Measurements from ENCODE around the gene C1orf74.
A peak's percentile ranks its signal among the peaks of the same experiment; 100 is the strongest.

Gene C1orf74

DNA sequence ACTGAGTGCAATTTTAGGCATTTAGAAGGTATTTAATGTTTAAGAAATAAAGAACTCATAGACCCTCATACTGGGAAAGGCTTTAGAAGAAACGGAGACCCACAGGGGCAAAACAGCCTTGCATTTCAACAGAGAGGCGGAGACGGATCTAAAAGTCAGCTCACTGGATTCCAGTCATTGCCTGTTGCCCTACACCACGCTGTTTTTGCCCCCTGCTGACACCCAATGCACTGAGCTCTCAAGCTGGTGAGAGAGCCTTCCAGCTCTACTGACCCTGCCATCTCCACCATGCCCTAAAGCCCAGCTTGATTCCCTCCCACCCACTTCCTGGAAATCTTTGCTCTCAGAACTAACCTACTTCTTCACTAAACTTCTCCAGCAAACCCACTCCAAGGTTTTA, 35.7 kb downstream of the C1orf74 start:
- ATAC-seq, result no peak

DNA sequence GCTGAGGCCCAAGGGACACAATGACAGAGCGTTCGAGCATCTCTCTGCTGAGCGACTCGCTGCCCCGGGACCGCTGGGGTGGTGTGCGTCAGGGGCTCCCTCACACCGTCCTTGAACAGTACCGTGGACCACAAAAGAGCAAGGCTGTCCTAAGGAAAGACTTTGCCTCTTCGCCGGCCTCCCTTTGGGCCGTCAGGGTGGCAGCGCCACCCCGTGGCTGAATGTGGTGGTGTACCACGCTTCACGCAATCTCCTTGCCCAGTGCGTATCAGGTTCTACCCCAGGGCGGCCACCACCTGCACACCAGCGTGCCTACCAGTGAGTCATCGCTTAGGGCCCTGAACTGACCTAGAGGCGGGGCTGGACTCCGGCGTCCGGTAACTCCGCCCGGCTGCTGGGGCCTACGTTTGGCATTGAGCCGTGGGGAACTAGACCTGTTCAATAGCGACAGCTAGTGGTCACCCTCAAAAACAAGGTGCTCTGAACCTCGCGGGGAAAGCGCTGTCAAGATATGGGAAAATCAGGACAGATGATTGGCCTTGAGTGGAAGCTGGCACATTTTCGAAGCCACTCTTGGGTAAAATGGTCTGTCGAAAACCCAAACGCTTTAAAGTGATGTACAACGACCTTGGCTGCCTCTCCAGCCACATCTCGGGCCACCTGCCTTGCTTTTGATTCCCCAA, 36.6 kb downstream of the C1orf74 start:
- no peaks in the 10 kb centered on the region for H3K27me3 Mint-ChIP-seq
- DNase-seq, result peak; percentile 94 to 97
- H3K4me1 Mint-ChIP-seq, result peaks cover 77% of the 10 kb centered on the region
- no peaks in the 10 kb centered on the region for H3K9me3 Mint-ChIP-seq
- peak overlapping the region; percentile 94 to 95 for H3K27ac Mint-ChIP-seq
- H3K4me3 Mint-ChIP-seq, result peak overlapping the region; percentile 70 to 75
- ATAC-seq, result peak; percentile 85

More for the DNA sequence above, 35.7 kb downstream of the C1orf74 start:
- Mint-ChIP-seq H3K27me3 (no peaks in the 10 kb centered on the region), H3K4me1 (peaks cover 77% of the 10 kb centered on the region), H3K27ac (peak overlapping the region; percentile 21 to 95), H3K9me3 (no peaks in the 10 kb centered on the region), H3K4me3 (peak overlapping the region; percentile 46 to 75)
- no peak for DNase-seq

DNA sequence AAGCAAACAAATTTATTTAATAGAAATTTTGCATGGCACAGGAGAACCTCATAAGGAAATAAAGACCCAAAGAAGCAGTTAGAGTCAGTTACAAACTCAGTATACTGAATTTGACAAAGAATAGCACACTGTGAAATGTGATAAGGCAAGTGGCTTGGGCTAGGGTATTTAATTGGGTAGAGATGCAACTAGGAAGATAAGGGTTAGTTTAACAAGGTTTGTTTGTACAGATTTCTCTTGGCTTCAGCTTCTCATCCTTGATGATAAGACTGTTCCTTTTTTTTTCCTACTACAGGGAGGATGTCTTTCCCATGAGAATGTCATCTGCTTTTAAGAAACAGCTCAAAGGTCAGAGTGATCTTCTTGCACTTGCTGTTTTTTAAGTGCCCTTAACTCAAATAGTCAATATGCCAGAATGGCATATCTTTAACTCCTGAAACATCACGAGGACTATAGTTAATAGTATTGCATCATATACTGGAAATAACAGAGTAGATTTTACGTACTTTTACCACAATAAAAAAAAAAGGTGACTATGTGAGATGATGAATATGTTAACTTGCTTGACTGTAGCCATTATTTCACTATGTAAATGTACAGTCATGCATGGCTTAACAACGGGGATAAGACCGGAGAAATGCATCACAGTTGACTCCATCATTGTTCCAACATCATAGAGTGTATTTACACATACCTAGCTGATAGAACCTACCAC, 37.8 kb downstream of the C1orf74 start:
- H3K4me1 Mint-ChIP-seq, result peaks cover 77% of the 10 kb centered on the region
- DNase-seq (no peak), ATAC-seq (no peak)
- no peaks in the 10 kb centered on the region for H3K9me3 Mint-ChIP-seq
- H3K27ac Mint-ChIP-seq, result peak overlapping the region in 1 of 2 donors; percentile 95
- H3K27me3 Mint-ChIP-seq, result no peaks in the 10 kb centered on the region
- no peak overlapping the region for H3K4me3 Mint-ChIP-seq

DNA sequence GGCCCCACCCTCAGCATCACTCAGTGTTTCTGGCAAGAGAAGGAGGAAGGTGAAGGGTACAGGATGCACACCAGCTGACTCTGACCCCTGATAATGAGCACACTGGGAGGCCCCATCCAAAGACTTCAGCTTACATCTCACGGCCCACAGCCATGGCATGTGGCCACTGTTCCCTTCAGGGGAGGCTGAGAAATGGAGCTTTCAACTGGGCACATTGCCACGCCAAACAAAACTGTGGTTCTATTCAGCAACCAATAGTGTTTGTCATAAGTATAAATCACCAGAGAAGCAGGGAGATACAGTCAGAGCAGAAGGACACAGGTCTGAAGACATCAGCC, 41.2 kb downstream of the C1orf74 start:
- H3K4me3 Mint-ChIP-seq, result no peak overlapping the region
- H3K9me3 Mint-ChIP-seq, result no peaks in the 10 kb centered on the region
- peaks cover 52% of the 10 kb centered on the region for H3K4me1 Mint-ChIP-seq
- no peak for ATAC-seq
- no peak for DNase-seq
- no peaks in the 10 kb centered on the region for H3K27me3 Mint-ChIP-seq
- H3K27ac Mint-ChIP-seq, result peak overlapping the region in 1 of 2 donors; percentile 64

DNA sequence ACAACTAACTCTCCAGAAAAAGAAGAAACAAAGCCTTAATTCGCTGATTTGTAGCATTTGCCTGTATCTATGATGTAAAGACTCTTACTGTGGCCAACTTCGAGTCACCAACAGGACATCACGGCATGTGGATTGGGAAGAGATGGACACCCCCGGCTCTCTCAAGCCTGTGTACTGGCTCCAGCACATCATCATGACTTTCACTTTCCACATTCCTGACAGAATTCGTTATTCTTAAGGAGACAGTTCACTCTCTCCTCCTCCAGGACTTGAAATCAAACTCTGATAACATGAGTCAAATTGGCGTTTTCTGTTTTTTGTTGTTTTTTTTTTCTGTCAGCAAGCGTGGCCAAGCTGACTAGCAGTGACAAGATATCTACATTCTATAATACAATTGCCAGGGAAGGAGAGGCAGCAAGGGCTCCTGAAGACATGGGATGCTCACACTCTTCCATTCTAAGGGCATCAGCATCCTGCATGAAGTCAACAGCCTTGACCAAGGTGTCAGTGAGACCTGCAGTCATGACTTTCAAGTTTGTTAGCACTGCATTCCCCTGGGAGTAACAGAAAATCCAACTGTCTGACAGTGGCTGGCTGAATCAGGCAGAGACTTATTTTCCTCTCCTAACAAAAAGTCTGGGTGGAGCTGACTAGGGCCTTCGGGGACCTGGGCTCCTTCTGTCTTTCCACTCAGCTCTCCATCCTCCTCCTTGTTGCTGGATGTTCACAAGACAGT, 41.8 kb downstream of the C1orf74 start:
- no peaks in the 10 kb centered on the region for H3K27me3 Mint-ChIP-seq
- no peak for DNase-seq
- no peak overlapping the region for H3K27ac Mint-ChIP-seq
- no peak for ATAC-seq
- peaks cover 47% of the 10 kb centered on the region for H3K4me1 Mint-ChIP-seq
- H3K9me3 Mint-ChIP-seq, result no peaks in the 10 kb centered on the region
- H3K4me3 Mint-ChIP-seq, result no peak overlapping the region

DNA sequence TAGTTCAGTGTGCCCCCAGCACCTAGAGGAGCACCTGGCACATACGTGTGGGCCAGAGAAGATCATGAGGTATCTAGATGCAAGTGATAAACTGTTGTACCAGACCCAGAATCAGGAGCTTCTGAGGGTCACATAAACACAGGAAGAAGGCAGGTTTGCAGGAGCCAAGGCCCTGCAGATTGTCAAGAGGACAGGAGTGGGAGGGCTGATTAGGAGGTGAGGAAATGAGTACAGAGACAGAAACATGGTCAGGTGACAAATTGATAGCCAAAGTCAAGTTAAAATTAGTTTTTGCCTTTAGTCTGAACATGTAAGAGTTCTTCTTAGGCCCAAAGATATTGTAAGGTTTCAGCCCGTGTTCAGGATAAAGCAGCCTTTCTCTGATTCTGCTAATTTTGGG, 42.5 kb downstream of the C1orf74 start:
- Mint-ChIP-seq H3K27ac (no peak overlapping the region), H3K9me3 (no peaks in the 10 kb centered on the region), H3K4me3 (no peak overlapping the region), H3K27me3 (no peaks in the 10 kb centered on the region), H3K4me1 (peaks cover 46% of the 10 kb centered on the region)
- ATAC-seq, result no peak
- DNase-seq, result no peak

DNA sequence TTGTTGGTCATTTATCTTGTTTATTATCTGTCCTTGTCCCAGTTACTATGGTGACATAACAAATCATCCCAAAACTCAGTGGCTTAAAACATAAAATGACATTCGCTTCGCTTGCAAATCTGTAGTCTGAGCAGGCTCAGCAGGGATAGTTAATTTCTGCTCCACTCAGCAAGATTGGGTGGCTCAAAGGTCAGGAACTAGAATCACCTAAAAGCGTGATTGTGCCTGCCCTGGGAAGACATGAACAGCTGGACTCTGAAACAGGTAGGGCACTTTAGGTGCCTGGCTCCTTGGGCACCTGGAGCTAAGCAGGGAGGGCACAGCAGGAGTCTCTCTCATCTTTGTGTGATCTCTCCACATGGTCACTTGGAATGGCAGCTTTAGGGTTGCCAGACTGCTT, 43.2 kb downstream of the C1orf74 start:
- Mint-ChIP-seq H3K27ac (no peak overlapping the region), H3K9me3 (no peaks in the 10 kb centered on the region), H3K4me3 (no peak overlapping the region), H3K4me1 (peaks cover 46% of the 10 kb centered on the region), H3K27me3 (no peaks in the 10 kb centered on the region)
- ATAC-seq (no peak), DNase-seq (no peak)

DNA sequence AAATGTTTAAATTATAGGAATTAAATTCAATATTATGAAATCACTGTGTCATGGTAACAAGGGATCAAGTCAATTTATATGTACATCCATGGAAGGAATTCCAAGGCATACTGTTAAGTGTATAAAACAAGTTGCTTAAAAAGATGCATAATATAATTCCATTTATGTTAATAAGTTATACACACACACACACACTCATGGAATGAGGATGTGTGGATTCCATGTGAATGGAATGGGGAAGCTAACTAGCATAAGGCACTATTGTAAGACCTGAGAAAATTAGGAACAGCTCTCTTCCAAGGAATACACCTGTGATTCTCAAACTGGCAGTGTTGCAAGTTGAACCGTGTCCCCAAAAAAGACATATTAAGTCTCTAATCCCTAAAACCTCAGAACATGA, 46.1 kb downstream of the C1orf74 start:
- Mint-ChIP-seq H3K27me3 (no peaks in the 10 kb centered on the region), H3K27ac (no peak overlapping the region), H3K4me3 (no peak overlapping the region), H3K4me1 (peaks cover 60% of the 10 kb centered on the region), H3K9me3 (no peaks in the 10 kb centered on the region)
- ATAC-seq, result no peak
- DNase-seq, result no peak

DNA sequence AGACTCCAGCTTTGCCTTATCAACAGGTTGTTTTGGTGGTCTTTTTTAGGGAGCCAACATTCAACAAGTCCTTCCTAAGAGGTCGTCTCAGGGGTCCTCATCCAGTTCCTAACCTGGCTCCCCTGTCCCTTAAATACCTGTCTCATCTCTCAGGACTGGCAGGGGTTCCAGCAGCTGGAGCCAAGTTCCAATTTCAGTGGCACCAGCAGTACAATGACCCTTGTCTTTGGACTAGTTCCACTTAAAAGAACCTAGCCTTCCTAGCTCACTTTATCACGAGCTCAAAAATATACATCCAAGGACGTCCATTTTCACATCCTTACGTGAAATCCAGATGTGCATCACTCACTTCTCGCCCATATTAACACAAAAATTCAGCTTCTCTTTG, 47.2 kb downstream of the C1orf74 start:
- peak overlapping the region in 1 of 2 donors; percentile 4 for H3K27ac Mint-ChIP-seq
- H3K4me3 Mint-ChIP-seq, result peak overlapping the region in 1 of 2 donors; percentile 18
- ATAC-seq (no peak), DNase-seq (no peak)
- no peaks in the 10 kb centered on the region for H3K9me3 Mint-ChIP-seq
- peaks cover 55% of the 10 kb centered on the region for H3K4me1 Mint-ChIP-seq
- no peaks in the 10 kb centered on the region for H3K27me3 Mint-ChIP-seq

DNA sequence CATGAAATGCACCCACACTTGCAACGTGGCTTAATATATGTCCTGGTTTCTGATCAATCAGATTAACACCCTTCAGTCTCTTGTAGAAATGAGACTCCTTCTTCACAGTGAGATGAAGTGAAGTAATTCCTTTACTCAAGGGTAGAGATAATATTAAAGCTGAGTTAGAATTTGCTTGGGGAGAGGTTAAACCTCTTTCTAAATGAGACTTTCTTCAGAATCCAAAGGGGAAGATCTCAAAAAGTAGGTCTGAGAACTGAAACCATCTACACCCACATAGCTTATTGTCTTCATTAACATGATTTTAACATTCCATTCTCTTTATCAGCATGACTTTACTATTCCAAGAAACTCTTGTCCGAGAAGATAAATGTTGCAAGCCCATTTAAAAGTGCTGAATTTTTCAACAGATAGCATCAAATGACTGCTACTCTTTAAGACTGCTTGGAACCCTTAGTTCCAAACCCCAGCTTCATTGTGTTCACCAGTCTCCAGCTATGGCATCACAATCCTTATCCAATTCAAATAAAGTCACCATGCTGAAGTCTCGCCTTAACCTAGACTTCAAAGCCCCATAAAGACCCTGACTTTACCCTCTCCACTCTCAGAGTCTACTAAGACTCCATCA, 47.8 kb downstream of the C1orf74 start:
- ATAC-seq (peak; percentile 35), DNase-seq (no peak)
- Mint-ChIP-seq H3K4me1 (peaks cover 49% of the 10 kb centered on the region), H3K4me3 (peak overlapping the region in 1 of 2 donors; percentile 18), H3K9me3 (no peaks in the 10 kb centered on the region), H3K27me3 (no peaks in the 10 kb centered on the region), H3K27ac (no peak overlapping the region)

DNA sequence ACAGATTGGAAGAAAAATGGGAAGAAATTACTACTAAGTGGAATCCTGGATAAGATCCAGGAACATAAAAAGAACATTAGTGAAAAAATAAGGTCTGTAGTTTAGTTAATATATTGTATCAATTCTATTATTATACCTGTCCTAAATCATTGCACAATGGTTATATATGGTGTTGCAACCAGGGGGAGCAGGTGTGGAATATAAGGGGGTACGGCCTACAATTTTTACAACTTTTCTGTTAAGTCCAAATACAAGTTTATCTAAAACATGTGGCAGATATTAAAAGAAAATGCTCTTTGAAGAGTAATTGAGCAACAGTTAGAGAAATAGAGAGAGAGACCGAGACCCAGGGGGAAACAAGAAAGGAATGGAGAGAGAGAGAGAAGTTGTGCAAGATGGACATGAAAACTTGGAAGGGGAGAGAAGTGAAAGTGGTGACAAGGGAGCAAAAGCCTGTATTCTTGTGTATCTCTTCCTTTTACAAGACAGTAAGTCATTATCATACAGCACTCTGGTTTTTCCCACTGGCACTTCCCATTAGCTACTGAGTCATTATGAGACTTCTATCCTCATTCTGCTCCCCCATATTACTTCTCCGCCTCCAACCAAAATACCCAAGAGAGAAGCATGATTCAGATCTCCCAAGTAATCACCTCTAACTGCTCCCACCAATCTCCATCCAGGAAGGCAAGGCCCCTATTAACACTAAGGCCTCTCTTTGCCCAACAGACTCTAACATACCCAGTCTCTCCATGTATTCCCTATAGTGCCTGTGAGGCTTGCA, 50.8 kb downstream of the C1orf74 start:
- no peak overlapping the region for H3K27ac Mint-ChIP-seq
- H3K4me1 Mint-ChIP-seq, result peaks cover 50% of the 10 kb centered on the region
- no peaks in the 10 kb centered on the region for H3K27me3 Mint-ChIP-seq
- no peaks in the 10 kb centered on the region for H3K9me3 Mint-ChIP-seq
- DNase-seq (no peak), ATAC-seq (peak; percentile 49)
- peak overlapping the region in 1 of 2 donors; percentile 7 for H3K4me3 Mint-ChIP-seq

DNA sequence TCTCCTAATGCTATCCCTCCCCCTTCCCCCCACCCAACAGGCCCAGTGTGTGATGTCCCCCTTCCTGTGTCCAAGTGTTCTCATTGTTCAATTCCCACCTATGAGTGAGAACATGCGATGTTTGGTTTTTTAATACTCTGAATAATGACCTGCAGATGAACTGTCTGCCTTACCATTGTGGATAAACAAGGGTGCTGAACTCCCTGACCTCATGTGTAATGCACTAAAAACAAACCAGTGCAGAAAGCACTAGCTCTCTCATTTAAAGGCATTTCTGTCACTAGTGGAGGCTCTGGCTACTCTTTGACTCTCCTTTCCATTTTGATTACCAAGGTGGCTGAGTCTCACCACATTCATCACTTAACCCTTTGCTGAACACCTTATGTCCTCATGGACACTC, 51.6 kb downstream of the C1orf74 start:
- no peak for DNase-seq
- Mint-ChIP-seq H3K9me3 (no peaks in the 10 kb centered on the region), H3K4me3 (no peak overlapping the region), H3K4me1 (peaks cover 53% of the 10 kb centered on the region), H3K27me3 (no peaks in the 10 kb centered on the region), H3K27ac (no peak overlapping the region)
- no peak for ATAC-seq

DNA sequence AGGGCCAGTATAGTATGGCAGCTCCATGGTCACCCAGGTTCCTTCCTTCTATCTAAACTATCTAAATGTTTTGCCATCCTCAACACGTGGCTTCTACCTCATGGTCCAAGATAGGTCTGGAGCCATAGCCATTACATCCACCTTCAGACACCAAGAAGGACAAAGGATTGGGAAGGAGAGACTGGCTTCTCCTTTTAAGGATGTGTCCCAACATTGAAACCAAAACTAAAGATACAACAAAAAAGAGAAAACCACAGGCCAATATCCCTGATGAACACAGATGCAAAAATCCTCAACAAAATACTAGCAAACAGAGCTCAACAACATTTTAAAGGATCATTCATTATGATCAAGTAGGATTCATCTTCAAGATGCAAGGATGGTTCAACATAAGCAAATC, 54.9 kb downstream of the C1orf74 start:
- peaks cover 0 to 4% of the 10 kb centered on the region in 2 donors for H3K9me3 Mint-ChIP-seq
- peaks cover 53% of the 10 kb centered on the region for H3K4me1 Mint-ChIP-seq
- DNase-seq (no peak), ATAC-seq (no peak)
- H3K27me3 Mint-ChIP-seq, result no peaks in the 10 kb centered on the region
- H3K27ac Mint-ChIP-seq, result peak overlapping the region; percentile 23 to 35
- no peak overlapping the region for H3K4me3 Mint-ChIP-seq

Data from stimulated activated naive CD8-positive, alpha-beta T cell treated with anti-CD3 and anti-CD28 coated beads, Interleukin-15, amount 100 ng/mL, for 72 hours (primary cell).